Natural killer cell (primary cell): ENCODE data around the gene DR1. TPM values are rescaled to one million over a fixed set of nuclear protein-coding genes. Genes with fewer than 3 reads are reported as not detected.

Experiments used
- total RNA-seq, 4 donors: library from RNA; stranded (reverse); fragments of 120-200 nt in 1 of 4; gene quantifications; one replicate each; pipeline versions ENCODE4 v1.2.3 to v1.2.4, GENCODE V29; 2013 to 2022

DR1 gene
- total RNA-seq, 3 donors from 2014 or later (not counting 1 experiment from before 2014, with no cell fraction given) = 84.3 to 91.4 (median 85.3) TPM

Other genes starting within 250 kb of the DR1 start
- gene TMED5, start 165.5 kb upstream of the DR1 start, total RNA-seq = 10 to 100 TPM; 64.6 to 73.5 (median 67.0) TPM
- gene CCDC18, start 165.2 kb upstream of the DR1 start, total RNA-seq = 10 to 100 TPM; 11.7 to 17.2 (median 14.4) TPM
- 1 to 10 TPM in 1 of 3 donors, under 1 TPM in 2; 0.33 to 6.7 (median 0.84) TPM for gene FNBP1L, start 102.2 kb downstream of the DR1 start, total RNA-seq